ENCODE data around the gene XPC. TPM values are rescaled to one million over a fixed set of nuclear protein-coding genes. Genes with fewer than 3 reads are reported as not detected.

The XPC gene
- total RNA-seq, 2 donors from 2014 or later = 33.0 to 40.0 TPM

GRCh38 chr3:14214764-14215163, 36.4 kb upstream of the XPC start:
- H3K4me3 Mint-ChIP-seq = no peak overlapping the region
- H3K4me1 ChIP-seq (ENCODE audit: control insufficient read depth, insufficient read depth, low read length) = no peaks in the 10 kb centered on the region
- peaks cover 4% of the 10 kb centered on the region for H3K4me1 Mint-ChIP-seq
- H3K9ac ChIP-seq (ENCODE audit: extremely low read depth, low read length, poor library complexity, severe bottlenecking) = no peak overlapping the region
- H3K4me3 ChIP-seq (ENCODE audit: low read length) = no peak overlapping the region
- H3K36me3 Mint-ChIP-seq (ENCODE audit: low read depth) = no peaks in the 10 kb centered on the region
- no peak overlapping the region for H3K27ac ChIP-seq (ENCODE audit: low read depth, low read length)
- no peaks in the 10 kb centered on the region for H3K36me3 ChIP-seq (ENCODE audit: control insufficient read depth, insufficient read depth, low read length)
- H3K27ac Mint-ChIP-seq = no peak overlapping the region
- peaks cover 18% of the 10 kb centered on the region for H3K27me3 Mint-ChIP-seq (ENCODE audit: insufficient read depth)
- DNase-seq = peak; percentile 14
- peaks cover 18% of the 10 kb centered on the region for H3K9me3 Mint-ChIP-seq
- peaks cover 9% of the 10 kb centered on the region for H3K27me3 ChIP-seq (ENCODE audit: control insufficient read depth, insufficient read depth, low read length, poor library complexity, severe bottlenecking)
- TF ChIP-seq CTCF (conservative IDR thresholded peaks at IDR 0.05) = no peak
- WGBS, 2 experiments (ENCODE audit: insufficient coverage in 1 of 2, insufficient read length in 1 of 2) = 86 to 94% methylated on average over 1 to 4 of the region's 4 CpGs
- H3K9me3 ChIP-seq (ENCODE audit: control insufficient read depth, low read length) = peaks cover 6% of the 10 kb centered on the region

DNA sequence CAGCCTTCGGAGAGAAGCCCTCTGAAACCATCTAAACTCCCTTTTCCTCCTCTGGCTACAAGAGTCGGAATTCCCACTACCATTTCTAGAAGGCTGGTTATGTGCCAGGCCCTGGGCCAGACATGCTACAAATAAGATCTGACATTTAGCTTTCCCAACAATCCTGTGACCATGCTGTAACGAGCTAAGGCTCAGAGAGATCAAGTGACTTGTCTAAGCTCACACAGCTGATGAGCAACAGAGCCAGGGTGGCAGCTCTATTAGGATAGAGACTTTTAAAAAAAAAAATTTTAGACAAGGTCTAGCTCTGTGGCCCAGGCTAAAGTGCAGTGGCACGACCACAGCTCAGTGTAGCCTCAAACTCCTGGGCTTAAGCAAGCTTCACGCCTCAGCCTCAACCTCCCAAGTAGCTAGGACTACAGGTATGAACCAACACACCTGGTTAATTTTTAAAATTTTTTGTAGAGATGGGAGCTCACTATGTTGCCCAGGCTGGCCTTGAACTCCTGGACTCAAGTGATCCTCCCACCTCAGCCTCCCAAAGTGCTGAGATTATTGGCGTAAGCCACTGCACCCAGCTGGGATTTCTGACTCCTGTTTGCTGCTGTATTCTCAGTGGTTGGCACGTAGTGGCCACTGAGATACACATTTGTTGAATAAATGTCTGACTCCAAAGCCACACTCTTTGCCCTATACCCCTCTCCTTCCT, 34.8 kb upstream of the XPC start:
- H3K4me1 ChIP-seq (ENCODE audit: control insufficient read depth, insufficient read depth, low read length) = no peaks in the 10 kb centered on the region
- peaks cover 9% of the 10 kb centered on the region for H3K27me3 ChIP-seq (ENCODE audit: control insufficient read depth, insufficient read depth, low read length, poor library complexity, severe bottlenecking)
- Mint-ChIP-seq H3K4me1 (peaks cover 4% of the 10 kb centered on the region), H3K9me3 (peaks cover 12% of the 10 kb centered on the region), H3K27ac (no peak overlapping the region), H3K36me3 (ENCODE audit: low read depth) (no peaks in the 10 kb centered on the region), H3K27me3 (ENCODE audit: insufficient read depth) (peaks cover 14% of the 10 kb centered on the region), H3K4me3 (no peak overlapping the region)
- no peaks in the 10 kb centered on the region for H3K36me3 ChIP-seq (ENCODE audit: control insufficient read depth, insufficient read depth, low read length)
- H3K27ac ChIP-seq (ENCODE audit: low read depth, low read length) = no peak overlapping the region
- no peak overlapping the region for H3K9ac ChIP-seq (ENCODE audit: extremely low read depth, low read length, poor library complexity, severe bottlenecking)
- DNase-seq = peak; percentile 17
- no peaks in the 10 kb centered on the region for H3K9me3 ChIP-seq (ENCODE audit: control insufficient read depth, low read length)
- TF ChIP-seq CTCF (conservative IDR thresholded peaks at IDR 0.05) = no peak
- 91 to 92% methylated on average over 4 to 7 of the region's 7 CpGs for WGBS, 2 experiments (ENCODE audit: insufficient coverage in 1 of 2, insufficient read length in 1 of 2)
- no peak overlapping the region for H3K4me3 ChIP-seq (ENCODE audit: low read length)

DNA sequence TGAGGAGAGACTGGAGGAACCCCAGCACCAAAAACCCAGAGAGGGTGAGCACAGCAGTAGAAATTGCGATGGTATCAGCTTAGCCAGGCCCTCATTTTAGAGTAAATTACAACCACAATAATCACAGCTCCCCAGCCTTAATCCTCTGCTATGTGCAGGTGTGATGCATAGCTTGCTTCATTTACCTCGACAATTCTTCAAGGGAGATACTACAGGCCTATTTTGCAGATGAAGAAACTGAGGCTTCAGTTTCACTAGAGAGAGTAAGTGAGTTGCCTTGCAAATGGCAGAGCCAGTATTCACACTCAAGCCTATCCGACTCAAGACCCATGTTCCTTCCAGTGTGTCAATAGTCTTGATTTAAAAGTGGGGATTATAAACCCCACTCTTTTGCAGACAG, 33.6 kb upstream of the XPC start:
- H3K27ac ChIP-seq (ENCODE audit: low read depth, low read length) = no peak overlapping the region
- H3K36me3 ChIP-seq (ENCODE audit: control insufficient read depth, insufficient read depth, low read length) = no peaks in the 10 kb centered on the region
- H3K9me3 Mint-ChIP-seq = peaks cover 9% of the 10 kb centered on the region
- no peak for TF ChIP-seq CTCF (conservative IDR thresholded peaks at IDR 0.05)
- H3K9ac ChIP-seq (ENCODE audit: extremely low read depth, low read length, poor library complexity, severe bottlenecking) = no peak overlapping the region
- peaks cover 9% of the 10 kb centered on the region for H3K27me3 ChIP-seq (ENCODE audit: control insufficient read depth, insufficient read depth, low read length, poor library complexity, severe bottlenecking)
- WGBS, 2 experiments (ENCODE audit: insufficient coverage in 1 of 2, insufficient read length in 1 of 2) = 80 to 94% methylated on average over 1 to 3 of the region's 3 CpGs
- H3K4me1 ChIP-seq (ENCODE audit: control insufficient read depth, insufficient read depth, low read length) = no peaks in the 10 kb centered on the region
- no peak for DNase-seq
- H3K27me3 Mint-ChIP-seq (ENCODE audit: insufficient read depth) = peaks cover 11% of the 10 kb centered on the region
- no peaks in the 10 kb centered on the region for H3K9me3 ChIP-seq (ENCODE audit: control insufficient read depth, low read length)
- no peaks in the 10 kb centered on the region for H3K36me3 Mint-ChIP-seq (ENCODE audit: low read depth)
- H3K4me3 ChIP-seq (ENCODE audit: low read length) = no peak overlapping the region
- no peak overlapping the region for H3K27ac Mint-ChIP-seq
- no peak overlapping the region for H3K4me3 Mint-ChIP-seq
- H3K4me1 Mint-ChIP-seq = peaks cover 4% of the 10 kb centered on the region

All from endodermal cell (in vitro differentiated cells).